HCT116 (cell line): ENCODE data around the gene AIM2.

Source experiments
- CBX3 ChIP-seq: IDR thresholded peaks from 2 replicates; pipeline ENCODE4 v1.6.1; 2012; ENCODE audit warnings: low read depth
- CTCF ChIP-seq, 3 experiments: fragments of 200-600 bp in 1 of 3; sonication (generic) in 1 of 3; IDR thresholded peaks in 2 of 3; conservative IDR thresholded peaks in 1 of 3; 2 replicates each; pipeline ENCODE4 v1.5.1; 2012 to 2017; ENCODE audit warnings: low read depth in 2 of 3, low read length in 2 of 3, antibody characterized with exemption in 1 of 3, borderline replicate concordance in 1 of 3, control low read depth in 1 of 3, mild to moderate bottlenecking in 1 of 3, mixed read lengths in 1 of 3, mixed run types in 1 of 3, moderate library complexity in 1 of 3; ENCODE audit not compliant: insufficient read depth in 1 of 3
- EZH2 ChIP-seq: fragments of 200-600 bp; sonication (generic); IDR thresholded peaks from 2 replicates; pipeline ENCODE4 v1.6.1; 2017; ENCODE audit warnings: antibody characterized with exemption, mixed run types
- POLR2A ChIP-seq: IDR thresholded peaks from 2 replicates; pipeline ENCODE4 v1.7.0; 2011; ENCODE audit warnings: borderline replicate concordance; ENCODE audit not compliant: insufficient read depth, insufficient read length; ENCODE audit errors: extremely low read depth
- REST ChIP-seq: IDR thresholded peaks from 2 replicates; pipeline ENCODE4 v1.6.1; 2012; ENCODE audit warnings: low read depth
- SP1 ChIP-seq: IDR thresholded peaks from 2 replicates; pipeline ENCODE4 v1.6.1; 2012; ENCODE audit warnings: low read depth
- TCF7L2 ChIP-seq: IDR thresholded peaks from 2 replicates; pipeline ENCODE4 v1.7.0; 2011; ENCODE audit warnings: borderline replicate concordance, inconsistent platforms; ENCODE audit not compliant: insufficient read depth, insufficient read length; ENCODE audit errors: extremely low read depth
- YY1 ChIP-seq: IDR thresholded peaks from 2 replicates; pipeline ENCODE4 v1.6.1; 2011; ENCODE audit warnings: low read length, low read depth, moderate library complexity, mild to moderate bottlenecking; ENCODE audit not compliant: insufficient replicate concordance; ENCODE audit errors: extremely low read depth
- ZNF274 ChIP-seq: fragments of 200-500 bp; sonication (Bioruptor generic); IDR thresholded peaks from 2 replicates; pipeline ENCODE4 v1.6.1; 2014; ENCODE audit warnings: mild to moderate bottlenecking, low read depth, low read length, inconsistent platforms

DNA sequence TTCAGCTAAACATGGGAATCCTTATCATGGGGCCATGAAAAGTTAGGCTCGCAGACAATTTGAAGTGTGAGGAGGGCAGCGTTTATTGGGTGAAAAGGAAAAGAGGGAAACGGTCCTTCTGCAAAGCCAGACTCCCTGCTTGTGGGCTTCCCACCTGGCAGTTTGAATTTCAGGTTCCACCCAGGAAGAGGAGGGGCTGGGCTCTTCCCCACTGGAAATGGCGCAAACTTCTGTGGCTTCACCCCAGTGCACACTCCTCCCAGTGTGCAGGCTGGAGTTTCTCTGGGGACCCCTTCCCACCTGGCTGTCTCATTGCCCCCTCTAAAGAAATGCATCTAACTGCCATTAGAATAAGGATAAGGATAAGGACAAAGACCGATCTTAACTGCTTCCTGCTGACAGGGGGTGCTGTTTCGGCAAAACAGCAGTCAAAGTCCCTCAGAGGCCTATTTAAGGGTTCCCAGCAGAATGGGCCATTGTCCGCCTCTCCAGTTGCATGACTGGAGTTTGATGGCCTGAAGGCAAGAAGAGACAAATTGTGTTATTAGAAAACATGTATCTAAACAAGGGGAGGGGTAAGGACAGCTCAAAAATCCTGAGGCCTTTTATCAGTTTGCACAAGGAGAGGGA lies 20.4 kb downstream of the AIM2 start:
- TF ChIP-seq REST (no peak), TCF7L2 (no peak), EZH2 (no peak), CTCF (IDR thresholded peaks at IDR 0.05 in 2 of 3, conservative IDR thresholded peaks at IDR 0.05 in 1 of 3; ENCODE audit: borderline replicate concordance in 1 of 3, insufficient read depth in 1 of 3, low read depth in 2 of 3, low read length in 2 of 3) (peak in 2 of 3 experiments; percentile 21 to 44; a peak in 3 of 6 replicates), SP1 (no peak), YY1 (no peak), CBX3 (no peak), POLR2A (no peak), ZNF274 (no peak)
